Glutamatergic neuron (in vitro differentiated cells): ENCODE results near the gene TTC24. TPM values are rescaled to one million over a fixed set of nuclear protein-coding genes. Genes with fewer than 3 reads are reported as not detected.
"Not testable (repeated sequence)": the region's sequence is repeated elsewhere in the genome, so short reads cannot be mapped to it uniquely, and the experiment has no call there.

Source experiments
- DNase-seq: peaks from one replicate; pipeline ENCODE4 v3.0.0; 2022
- H3K27ac Mint-ChIP-seq: one replicate; pipeline ENCODE4 v1.8.0; 2020; ENCODE audit warnings: mild to moderate bottlenecking, mixed read lengths, inconsistent platforms; ENCODE audit not compliant: unreplicated experiment
- H3K27me3 Mint-ChIP-seq: one replicate; pipeline ENCODE4 v1.8.0; 2020; ENCODE audit warnings: mild to moderate bottlenecking, moderate library complexity, mixed read lengths, inconsistent platforms; ENCODE audit not compliant: unreplicated experiment
- H3K36me3 Mint-ChIP-seq: one replicate; pipeline ENCODE4 v1.8.0; 2020; ENCODE audit warnings: mild to moderate bottlenecking, mixed read lengths, inconsistent platforms; ENCODE audit not compliant: unreplicated experiment
- H3K4me1 Mint-ChIP-seq: one replicate; pipeline ENCODE4 v1.8.0; 2020; ENCODE audit warnings: mild to moderate bottlenecking, low read depth, mixed read lengths, inconsistent platforms; ENCODE audit not compliant: unreplicated experiment
- H3K4me3 Mint-ChIP-seq: one replicate; pipeline ENCODE4 v1.8.0; 2020; ENCODE audit warnings: mild to moderate bottlenecking, mixed read lengths, inconsistent platforms; ENCODE audit not compliant: unreplicated experiment
- H3K9me3 Mint-ChIP-seq: one replicate; pipeline ENCODE4 v1.8.0; 2020; ENCODE audit warnings: mild to moderate bottlenecking, moderate library complexity, mixed read lengths, inconsistent platforms; ENCODE audit not compliant: unreplicated experiment
- CTCF ChIP-seq: fragments of 200-600 bp; sonication (generic); IDR thresholded peaks from one replicate; pipeline ENCODE4 v1.5.0; 2021; ENCODE audit not compliant: partially characterized antibody, unreplicated experiment
- total RNA-seq: library from RNA; stranded (reverse); fragmentation: NEBNext Ultra II Directional; extraction: Animal tissue kit (Norgen Biotek cat#: 25700); gene quantifications from one replicate; pipeline ENCODE4 v1.2.1, GENCODE V29; 2021; ENCODE audit not compliant: unreplicated experiment

The TTC24 gene
- total RNA-seq, 1 donor from 2014 or later = not detected

- peak overlapping the region; percentile 20 for H3K4me3 Mint-ChIP-seq
- peaks cover 4% of the 10 kb centered on the region for H3K27me3 Mint-ChIP-seq
- H3K36me3 Mint-ChIP-seq = no peaks in the 10 kb centered on the region
- peak; percentile 9 for TF ChIP-seq CTCF
- H3K9me3 Mint-ChIP-seq = peaks cover 6% of the 10 kb centered on the region
- peaks cover 9% of the 10 kb centered on the region for H3K4me1 Mint-ChIP-seq
- H3K27ac Mint-ChIP-seq = no peak overlapping the region
- DNase-seq = no peak
Observed at GRCh38 chr1:156602557-156602993, 23.1 kb downstream of the TTC24 start.

GRCh38 chr1:156607344-156607743, 27.8 kb downstream of the TTC24 start:
- not testable (repeated sequence) for H3K27me3 Mint-ChIP-seq, H3K36me3 Mint-ChIP-seq, H3K4me3 Mint-ChIP-seq, H3K9me3 Mint-ChIP-seq, DNase-seq, H3K27ac Mint-ChIP-seq
- H3K4me1 Mint-ChIP-seq = peaks cover 11% of the 10 kb centered on the region

- H3K27ac Mint-ChIP-seq = peak overlapping the region; percentile 91
- no peaks in the 10 kb centered on the region for H3K36me3 Mint-ChIP-seq
- peak; percentile 61 for DNase-seq
- H3K27me3 Mint-ChIP-seq = no peaks in the 10 kb centered on the region
- peak; percentile 58 for TF ChIP-seq CTCF
- peaks cover 11% of the 10 kb centered on the region for H3K4me1 Mint-ChIP-seq
- H3K9me3 Mint-ChIP-seq = no peaks in the 10 kb centered on the region
- peak overlapping the region; percentile 61 for H3K4me3 Mint-ChIP-seq
Observed at GRCh38 chr1:156608036-156608674, 28.6 kb downstream of the TTC24 start.

- Mint-ChIP-seq H3K4me1 (peaks cover 11% of the 10 kb centered on the region), H3K36me3 (no peaks in the 10 kb centered on the region), H3K27ac (peak overlapping the region; percentile 91), H3K4me3 (peak overlapping the region; percentile 61), H3K9me3 (no peaks in the 10 kb centered on the region), H3K27me3 (no peaks in the 10 kb centered on the region)
- peak; percentile 75 for TF ChIP-seq CTCF
- peak; percentile 65 for DNase-seq
Observed at GRCh38 chr1:156608981-156609380, 29.5 kb downstream of the TTC24 start.

GRCh38 chr1:156610072-156610471, 30.5 kb downstream of the TTC24 start:
- not testable (repeated sequence) for H3K9me3 Mint-ChIP-seq, H3K27ac Mint-ChIP-seq, H3K27me3 Mint-ChIP-seq, H3K4me3 Mint-ChIP-seq, DNase-seq, H3K36me3 Mint-ChIP-seq
- peaks cover 11% of the 10 kb centered on the region for H3K4me1 Mint-ChIP-seq

- TF ChIP-seq CTCF = no peak
- H3K27me3 Mint-ChIP-seq = no peaks in the 10 kb centered on the region
- no peaks in the 10 kb centered on the region for H3K9me3 Mint-ChIP-seq
- no peak overlapping the region for H3K4me3 Mint-ChIP-seq
- no peaks in the 10 kb centered on the region for H3K36me3 Mint-ChIP-seq
- no peak for DNase-seq
- H3K4me1 Mint-ChIP-seq = peaks cover 16% of the 10 kb centered on the region
- no peak overlapping the region for H3K27ac Mint-ChIP-seq
Observed at GRCh38 chr1:156612666-156613065, 33.1 kb downstream of the TTC24 start.
